GM18507 (cell line): Measurements from ENCODE around the gene DHX15.

Source experiments
- DNase-seq: peaks from one replicate; pipeline ENCODE4 v3.0.0; 2011; ENCODE audit warnings: low read depth; ENCODE audit not compliant: insufficient read length; ENCODE audit errors: extremely low spot score
- FAIRE-seq: peaks from 2 replicates; lab custom pipeline; 2011; peaks lifted over from hg19 to GRCh38; lab: Jason Lieb, UNC

DHX15 gene

GRCh38 chr4:24557026-24558025 is 27.0 kb downstream of the DHX15 start:
- no peak for FAIRE-seq

GRCh38 chr4:24551492-24552289 is 32.7 kb downstream of the DHX15 start:
- DNase-seq (no peak), FAIRE-seq (peak; percentile 61)

More at GRCh38 chr4:24557026-24558025, 27.0 kb downstream of the DHX15 start:
- DNase-seq: no peak

GRCh38 chr4:24550441-24551175 is 33.7 kb downstream of the DHX15 start:
- DNase-seq: no peak
- peak; percentile 12 for FAIRE-seq

GRCh38 chr4:24547979-24548378 is 36.4 kb downstream of the DHX15 start:
- FAIRE-seq: no peak
- no peak for DNase-seq

- DNase-seq: no peak
- peak; percentile 60 for FAIRE-seq
Measured at GRCh38 chr4:24544208-24544988, 40.0 kb downstream of the DHX15 start.

GRCh38 chr4:24537025-24537424 is 47.3 kb downstream of the DHX15 start:
- no peak for DNase-seq
- no peak for FAIRE-seq

- no peak for DNase-seq
- FAIRE-seq: no peak
Measured at GRCh38 chr4:24535399-24535798, 49.0 kb downstream of the DHX15 start.

- FAIRE-seq: no peak
- no peak for DNase-seq
Measured at GRCh38 chr4:24533364-24533763, 51.0 kb downstream of the DHX15 start.

GRCh38 chr4:24529555-24529954 is 54.8 kb downstream of the DHX15 start:
- DNase-seq (no peak), FAIRE-seq (no peak)

- no peak for FAIRE-seq
- no peak for DNase-seq
Measured at GRCh38 chr4:24527371-24527770, 57.0 kb downstream of the DHX15 start.

GRCh38 chr4:24521544-24521943 is 62.8 kb downstream of the DHX15 start:
- DNase-seq: no peak
- FAIRE-seq: no peak

GRCh38 chr4:24519649-24520048 is 64.7 kb downstream of the DHX15 start:
- DNase-seq (no peak), FAIRE-seq (no peak)

- FAIRE-seq: no peak
- DNase-seq: no peak
Measured at GRCh38 chr4:24517676-24518075, 66.7 kb downstream of the DHX15 start.

- FAIRE-seq (no peak), DNase-seq (no peak)
Measured at GRCh38 chr4:24516926-24517325, 67.4 kb downstream of the DHX15 start.

GRCh38 chr4:24515698-24516097 is 68.7 kb downstream of the DHX15 start:
- no peak for DNase-seq
- FAIRE-seq: no peak

- FAIRE-seq (no peak), DNase-seq (no peak)
Measured at GRCh38 chr4:24514808-24515207, 69.5 kb downstream of the DHX15 start.

GRCh38 chr4:24513718-24514117 is 70.6 kb downstream of the DHX15 start:
- DNase-seq (no peak), FAIRE-seq (no peak)

- DNase-seq (no peak), FAIRE-seq (no peak)
Measured at GRCh38 chr4:24511371-24512063, 72.8 kb downstream of the DHX15 start.
